Kasumi-1 (cell line): ENCODE measurements around the gene TMPRSS4.

ENCODE experiments used
- DNase-seq, 2 experiments: peaks; one replicate each; lab custom pipeline; 2025; lab: John Stamatoyannopoulos, UW

TMPRSS4 gene, protein sequence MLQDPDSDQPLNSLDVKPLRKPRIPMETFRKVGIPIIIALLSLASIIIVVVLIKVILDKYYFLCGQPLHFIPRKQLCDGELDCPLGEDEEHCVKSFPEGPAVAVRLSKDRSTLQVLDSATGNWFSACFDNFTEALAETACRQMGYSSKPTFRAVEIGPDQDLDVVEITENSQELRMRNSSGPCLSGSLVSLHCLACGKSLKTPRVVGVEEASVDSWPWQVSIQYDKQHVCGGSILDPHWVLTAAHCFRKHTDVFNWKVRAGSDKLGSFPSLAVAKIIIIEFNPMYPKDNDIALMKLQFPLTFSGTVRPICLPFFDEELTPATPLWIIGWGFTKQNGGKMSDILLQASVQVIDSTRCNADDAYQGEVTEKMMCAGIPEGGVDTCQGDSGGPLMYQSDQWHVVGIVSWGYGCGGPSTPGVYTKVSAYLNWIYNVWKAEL

DNA sequence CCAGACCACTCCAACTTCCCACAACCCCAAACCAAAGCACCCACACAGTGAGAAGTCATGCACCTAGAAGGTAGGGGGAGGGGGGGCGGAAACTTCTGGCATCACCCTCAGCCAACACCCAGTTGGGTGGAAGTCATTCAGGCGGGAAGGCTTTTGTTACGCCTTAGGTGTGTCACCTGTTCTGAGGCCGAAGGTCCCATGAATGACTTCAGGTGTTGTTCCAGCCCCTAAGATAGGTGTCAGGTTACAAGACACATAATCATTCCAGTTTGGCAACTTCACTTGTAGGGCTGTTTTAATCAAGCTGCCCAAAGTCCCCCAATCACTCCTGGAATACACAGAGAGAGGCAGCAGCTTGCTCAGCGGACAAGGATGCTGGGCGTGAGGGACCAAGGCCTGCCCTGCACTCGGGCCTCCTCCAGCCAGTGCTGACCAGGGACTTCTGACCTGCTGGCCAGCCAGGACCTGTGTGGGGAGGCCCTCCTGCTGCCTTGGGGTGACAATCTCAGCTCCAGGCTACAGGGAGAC is at the start of gene TMPRSS4:
Gene TMPRSS4 (plus strand): TSS at position 325 of the 528 bp plus-strand sequence. CDS start 225 bp downstream, outside the sequence.
- DNase-seq, result no peak

- DNase-seq, result no peak
Measured at GRCh38 chr11:118027694-118028093, 49.2 kb upstream of the TMPRSS4 start.

DNA sequence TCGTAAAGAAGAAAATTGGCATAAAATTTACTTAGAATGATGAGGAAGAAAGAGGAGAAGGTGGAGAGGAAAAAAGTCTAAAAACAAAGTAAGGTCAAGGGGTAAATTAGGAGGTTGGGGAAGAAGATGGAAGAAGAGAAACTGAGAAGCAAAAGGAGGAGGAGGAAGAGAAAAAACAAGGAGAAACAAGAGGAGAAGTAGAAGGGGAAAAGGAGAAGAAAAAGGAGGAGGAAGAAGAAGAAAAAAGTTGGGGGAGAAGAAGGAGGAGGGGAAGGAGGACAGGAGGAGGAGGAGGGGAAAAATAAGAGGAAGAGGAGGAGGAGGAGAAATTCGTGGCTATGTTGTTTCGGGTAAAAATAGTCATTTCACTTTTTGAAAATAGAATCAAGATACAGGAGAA is 48.3 kb upstream of the TMPRSS4 start:
- DNase-seq, result no peak

- DNase-seq, result no peak
Measured at GRCh38 chr11:118033443-118033842, 43.4 kb upstream of the TMPRSS4 start.

GRCh38 chr11:118042141-118042540 is 34.7 kb upstream of the TMPRSS4 start:
- no peak for DNase-seq

DNA sequence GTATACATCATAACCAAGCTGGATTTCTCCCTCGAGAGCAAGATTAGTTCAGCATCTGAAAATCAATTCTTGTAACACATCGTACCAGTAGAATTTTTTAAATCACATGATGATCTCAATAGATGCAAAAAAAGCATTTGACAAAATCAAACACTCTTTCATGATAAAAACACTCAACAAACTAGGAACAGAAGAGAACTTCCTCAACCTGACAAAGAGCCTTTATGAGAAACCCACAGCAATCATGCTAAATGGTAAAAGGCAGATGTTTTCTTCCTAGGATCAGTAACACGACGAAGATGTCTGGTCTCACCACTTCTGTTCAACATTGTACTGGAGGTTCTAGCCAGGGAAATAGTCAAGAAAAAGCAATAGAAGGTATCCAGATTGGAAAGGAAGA is 34.1 kb upstream of the TMPRSS4 start:
- no peak for DNase-seq

- DNase-seq, result no peak
Measured at GRCh38 chr11:118045191-118045590, 31.7 kb upstream of the TMPRSS4 start.

- no peak for DNase-seq
Measured at GRCh38 chr11:118046051-118046963, 30.6 kb upstream of the TMPRSS4 start.

DNA sequence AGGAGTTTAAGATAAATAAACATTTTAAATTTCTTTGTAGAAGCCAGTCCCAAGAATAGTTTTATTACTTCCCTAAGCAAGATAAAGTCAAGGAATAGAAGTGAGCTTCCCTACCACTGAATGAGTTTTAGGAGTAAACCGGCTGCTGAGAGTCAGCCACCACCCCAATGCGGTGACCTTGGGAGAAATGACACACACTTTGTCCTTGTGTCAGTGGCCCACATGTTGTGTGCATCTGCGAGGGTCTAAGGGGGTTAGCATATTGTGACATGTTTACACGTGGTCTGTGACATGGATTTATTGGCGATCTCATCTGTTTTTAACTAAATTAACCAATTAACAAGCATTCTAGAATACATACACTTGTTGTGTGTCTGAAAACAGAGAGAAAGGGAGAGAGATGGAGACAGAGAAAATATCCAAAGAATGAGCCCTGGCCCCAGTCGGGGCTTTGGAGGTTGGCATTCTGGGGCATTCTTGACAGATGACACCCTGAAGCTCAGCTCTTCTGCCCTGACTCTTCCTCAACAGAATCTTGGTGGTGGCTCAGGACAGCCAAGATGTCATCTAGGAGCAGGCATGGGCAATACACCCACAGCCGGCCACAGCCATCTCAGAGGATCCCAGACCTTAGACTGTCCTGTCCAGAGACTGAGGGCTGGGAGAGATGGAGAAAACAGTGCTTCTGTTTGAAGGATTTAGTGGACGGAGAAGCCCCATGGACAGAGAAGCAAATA is 29.7 kb upstream of the TMPRSS4 start:
- no peak for DNase-seq

DNA sequence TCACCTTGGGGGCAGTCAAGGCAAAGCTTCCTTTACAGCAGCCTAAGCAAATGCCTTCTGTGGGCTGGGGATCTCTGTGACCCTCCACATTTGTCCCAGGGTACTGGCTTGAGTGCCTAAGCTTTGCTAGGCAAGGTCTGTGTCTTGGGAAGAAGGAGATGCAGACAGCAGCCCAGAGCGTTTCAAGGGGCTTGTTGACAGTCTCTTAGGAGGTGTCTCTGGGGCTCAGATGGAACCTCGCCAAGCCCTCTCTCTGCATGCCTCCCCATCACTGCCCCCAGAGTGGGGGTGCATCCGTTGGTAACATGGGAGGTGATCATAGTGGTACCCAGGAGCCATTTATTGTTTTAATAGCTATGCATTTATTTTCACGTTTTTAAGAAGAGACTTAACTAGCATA is 29.1 kb upstream of the TMPRSS4 start:
- no peak for DNase-seq

DNA sequence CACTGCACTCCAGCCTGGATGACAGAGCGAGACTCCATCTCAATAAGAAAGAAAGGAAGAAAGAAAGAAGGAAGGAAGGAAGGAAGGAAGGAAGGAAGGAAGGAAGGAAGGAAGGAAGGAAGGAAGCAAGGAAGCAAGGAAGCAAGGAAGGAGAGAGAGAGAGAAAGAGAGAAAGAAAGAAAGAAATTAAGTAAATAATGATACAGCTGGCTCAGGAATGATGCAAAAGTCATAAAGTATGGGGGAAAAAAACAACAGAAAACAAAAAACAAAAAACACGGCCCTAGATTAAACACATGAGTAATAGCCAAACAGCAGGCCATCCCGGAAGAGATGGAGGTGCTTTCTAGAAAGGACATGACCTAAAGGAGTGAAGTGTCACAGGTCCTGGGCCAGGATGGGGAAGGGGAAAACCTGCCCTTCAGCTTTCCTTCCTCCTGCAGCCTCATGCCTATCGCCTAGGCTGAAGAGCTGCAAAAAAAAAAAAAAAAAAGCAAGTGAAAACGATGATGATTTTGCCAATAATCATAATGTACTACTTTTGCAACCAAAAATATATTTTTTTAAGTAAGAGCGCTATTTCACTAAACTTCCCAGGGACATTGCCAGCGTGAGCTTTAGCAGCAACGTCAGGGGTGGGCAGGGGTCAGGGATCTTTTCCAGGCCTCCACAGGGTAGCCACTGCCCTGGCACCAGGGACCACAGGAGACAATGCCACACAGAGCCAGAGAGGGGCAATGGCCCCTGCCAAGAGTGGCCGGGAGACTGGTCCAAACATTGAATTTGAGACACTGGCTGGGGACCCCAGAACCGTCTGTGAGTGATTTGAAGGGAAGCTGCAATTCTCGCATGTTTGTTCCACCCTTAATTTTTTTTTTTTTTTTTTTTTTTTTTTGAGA is 28.2 kb upstream of the TMPRSS4 start:
- DNase-seq, result no peak

- DNase-seq, result no peak
Measured at GRCh38 chr11:118049771-118050170, 27.1 kb upstream of the TMPRSS4 start.

GRCh38 chr11:118050208-118050891 is 26.5 kb upstream of the TMPRSS4 start:
- DNase-seq, result no peak

GRCh38 chr11:118051136-118051610 is 25.7 kb upstream of the TMPRSS4 start:
- DNase-seq, result no peak

DNA sequence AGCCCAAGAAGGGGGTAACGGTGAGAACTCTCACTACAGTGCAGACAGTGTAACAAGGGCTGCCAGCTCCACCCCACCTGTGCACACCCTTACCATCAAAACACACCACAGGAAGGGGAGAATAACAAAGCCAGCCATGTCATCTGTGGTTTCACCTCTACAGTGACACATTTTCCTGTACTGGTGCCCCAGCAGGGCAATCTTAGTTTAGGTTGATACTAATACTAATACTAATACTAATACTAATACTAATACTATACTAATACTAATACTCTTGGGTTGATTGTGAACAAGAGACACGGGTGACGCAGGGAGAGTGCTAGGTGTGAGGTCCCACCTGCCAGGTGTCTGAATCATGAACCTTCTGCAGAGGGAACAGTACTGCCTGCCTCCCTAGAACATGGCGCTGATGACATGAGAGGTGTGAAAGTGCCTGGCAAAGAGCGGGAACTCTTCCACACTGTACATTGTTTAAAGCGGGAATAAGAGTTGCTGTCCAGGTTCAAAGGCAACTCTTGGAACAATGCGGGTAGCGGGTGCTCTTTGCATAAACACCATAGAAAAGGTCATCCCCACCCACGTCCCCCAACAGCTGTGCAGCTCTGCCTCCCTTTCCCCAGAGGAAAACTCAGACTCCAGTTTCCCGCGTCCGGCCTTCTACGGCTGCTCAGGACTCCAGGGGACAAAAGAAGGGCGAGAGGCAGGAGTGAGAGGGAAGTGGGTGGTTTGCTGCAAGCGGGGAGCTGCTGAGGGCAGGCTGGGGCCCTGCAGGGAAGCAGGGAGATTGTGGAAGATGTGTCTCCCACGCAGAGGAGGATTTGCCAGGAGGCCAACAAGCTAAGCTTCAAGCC is 25.0 kb upstream of the TMPRSS4 start:
- DNase-seq, result no peak

GRCh38 chr11:118052581-118053206 is 24.2 kb upstream of the TMPRSS4 start:
- no peak for DNase-seq

DNA sequence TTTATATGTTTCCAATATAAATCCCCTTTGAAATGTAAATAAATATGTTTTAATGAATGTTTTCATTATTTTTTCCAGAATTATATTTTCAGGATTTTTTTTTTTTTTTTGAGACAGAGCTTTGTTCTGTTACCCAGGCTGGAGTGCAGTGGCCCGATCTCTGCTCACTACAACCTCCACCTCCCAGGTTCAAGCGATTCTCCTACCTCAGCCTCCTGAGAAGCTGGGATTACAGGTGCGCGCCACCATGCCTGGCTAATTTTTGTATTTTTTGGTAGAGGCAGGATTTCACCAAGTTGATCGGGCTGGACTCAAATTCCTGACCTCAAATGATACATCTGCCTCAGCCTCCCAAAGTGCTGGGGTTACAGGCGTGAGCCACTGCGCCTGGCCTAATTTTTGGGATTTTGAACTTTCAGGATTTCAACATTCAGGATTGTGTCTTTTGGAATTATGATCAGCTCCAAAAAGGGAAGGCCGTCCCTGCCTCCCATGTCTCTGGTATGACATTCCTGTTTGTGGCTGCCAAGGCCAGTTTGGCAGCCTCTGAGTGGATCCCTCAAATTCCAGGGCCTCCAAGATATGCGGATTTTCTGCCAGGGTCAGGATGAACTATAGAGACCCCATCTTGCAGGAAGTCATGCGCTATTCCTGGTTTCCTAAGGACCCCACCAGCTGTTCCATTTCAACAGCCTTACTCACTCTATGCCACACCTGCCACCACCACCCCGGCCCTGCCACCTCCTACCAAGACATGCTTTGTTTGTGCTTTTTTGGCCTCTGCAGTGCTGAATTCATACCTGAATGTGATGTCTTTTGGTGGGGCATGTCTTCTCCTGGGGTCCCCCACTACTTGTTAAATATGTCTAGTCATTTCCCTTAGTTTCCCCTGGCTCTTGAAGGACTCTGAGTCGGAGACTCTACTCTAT is 21.9 kb upstream of the TMPRSS4 start:
- DNase-seq, result no peak

GRCh38 chr11:118055966-118056365 is 20.9 kb upstream of the TMPRSS4 start:
- DNase-seq, result no peak
